ENCODE data around the gene TSACC. TPM values are rescaled to one million over a fixed set of nuclear protein-coding genes. Genes with fewer than 3 reads are reported as not detected.

Gene TSACC
- total and polyA plus RNA-seq, 2 experiments from 2014 or later: 1.3 TPM; not detected in 1

DNA sequence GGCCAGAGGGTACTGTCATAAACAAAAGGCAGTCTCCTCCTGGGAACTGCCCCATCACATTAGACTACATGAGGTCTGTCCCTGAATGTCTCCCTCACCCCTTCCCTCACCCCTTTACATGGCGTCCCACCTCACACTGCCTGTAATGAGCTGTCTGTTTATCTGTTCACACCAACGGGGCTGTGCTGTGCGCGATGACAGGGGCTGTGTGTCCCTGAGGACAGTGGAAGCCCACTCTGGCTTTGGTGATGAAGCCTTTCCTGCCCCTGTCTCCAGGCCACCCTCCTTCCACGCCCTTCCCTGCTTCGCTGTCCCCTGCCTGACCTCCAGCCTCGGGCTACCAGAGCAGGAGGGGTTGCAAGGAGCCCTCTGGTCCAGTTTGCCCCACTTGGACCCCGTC, 53.4 kb downstream of the TSACC start:
- 37 to 51% methylated on average over 8 of the region's 8 CpGs for WGBS, 2 experiments (ENCODE audit: low coverage in 1 of 2, low lambda C conversion rate in 2 of 2, missing lambda C conversion rate in 2 of 2)
- in situ Hi-C loops (cut with MboI): no loop called here
- no peaks in the 10 kb centered on the region for H3K79me2 ChIP-seq (ENCODE audit: insufficient read depth)
- no peaks in the 10 kb centered on the region for H3K9me3 ChIP-seq (ENCODE audit: low read depth)
- H3K9ac ChIP-seq: no peak overlapping the region
- no peaks in the 10 kb centered on the region for H3F3A ChIP-seq (ENCODE audit: insufficient read depth)
- DNase-seq: no peak
- H3K4me3 ChIP-seq: no peak overlapping the region
- no peak for TF ChIP-seq EZH2phosphoT487 (IDR thresholded peaks at IDR 0.05; ENCODE audit: insufficient read depth, low read depth)
- no peaks in the 10 kb centered on the region for H4K20me1 ChIP-seq (ENCODE audit: insufficient read depth)
- peaks cover 22% of the 10 kb centered on the region for H3K27me3 ChIP-seq (replicated peaks; ENCODE audit: insufficient read depth)
- H3K27ac ChIP-seq: no peak overlapping the region
- H3K9me2 ChIP-seq (ENCODE audit: insufficient read depth): no peaks in the 10 kb centered on the region
- no peaks in the 10 kb centered on the region for H3K36me3 ChIP-seq (ENCODE audit: low read depth)
- H3K4me2 ChIP-seq (ENCODE audit: unreplicated experiment): no peak overlapping the region
- no peaks in the 10 kb centered on the region for H3K4me1 ChIP-seq (ENCODE audit: insufficient read depth)
- H2AFZ ChIP-seq: no peak overlapping the region

DNA sequence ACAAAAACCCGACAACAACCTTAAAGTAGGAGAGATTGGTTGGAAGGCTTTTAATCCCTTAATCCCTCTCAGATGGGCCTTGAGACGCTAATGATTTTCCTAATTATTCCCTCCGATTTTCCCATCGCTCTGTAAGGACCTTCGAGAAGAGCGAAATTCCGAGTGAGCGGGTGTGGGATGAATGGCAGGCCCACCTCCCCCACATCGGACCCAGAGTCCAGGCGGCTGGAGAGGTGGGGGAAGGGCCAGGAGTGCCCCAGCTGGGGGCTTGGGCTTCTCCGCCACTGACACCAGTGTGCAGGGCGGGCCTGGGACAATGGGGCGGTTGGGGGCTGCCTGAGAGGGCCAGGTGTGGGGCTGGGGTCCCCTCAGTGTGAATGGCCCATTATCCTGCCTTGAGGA, 54.1 kb downstream of the TSACC start:
- in situ Hi-C loops (cut with MboI): no loop called here

DNA sequence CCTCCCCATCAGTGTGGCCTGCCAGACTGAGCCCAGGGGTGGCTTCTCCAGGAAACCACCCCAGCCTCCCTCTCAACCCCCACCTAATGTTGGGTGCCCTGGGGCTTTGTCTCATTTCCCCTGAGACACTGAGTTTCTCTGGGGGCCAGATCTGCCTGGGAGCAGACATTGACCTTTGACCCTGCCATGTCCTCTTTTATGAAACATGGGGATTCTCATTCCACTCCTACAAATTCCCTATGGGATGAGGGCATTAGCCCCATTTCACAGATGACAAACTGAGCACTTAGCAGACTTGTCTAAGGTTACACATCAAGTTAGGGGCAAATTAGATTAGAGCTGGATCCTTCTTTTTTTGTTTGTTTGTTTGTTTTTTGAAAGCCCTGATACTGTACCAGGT, 54.8 kb downstream of the TSACC start:
- Histone ChIP-seq H3K27me3 (replicated peaks; ENCODE audit: insufficient read depth) (peaks cover 14% of the 10 kb centered on the region), H3K9me2 (ENCODE audit: insufficient read depth) (no peaks in the 10 kb centered on the region), H3F3A (ENCODE audit: insufficient read depth) (no peaks in the 10 kb centered on the region), H2AFZ (no peak overlapping the region), H3K4me1 (ENCODE audit: insufficient read depth) (no peaks in the 10 kb centered on the region), H3K4me2 (ENCODE audit: unreplicated experiment) (no peak overlapping the region), H3K9ac (no peak overlapping the region), H4K20me1 (ENCODE audit: insufficient read depth) (no peaks in the 10 kb centered on the region), H3K27ac (no peak overlapping the region), H3K9me3 (ENCODE audit: low read depth) (no peaks in the 10 kb centered on the region), H3K4me3 (no peak overlapping the region), H3K79me2 (ENCODE audit: insufficient read depth) (no peaks in the 10 kb centered on the region), H3K36me3 (ENCODE audit: low read depth) (no peaks in the 10 kb centered on the region)
- TF ChIP-seq EZH2phosphoT487 (IDR thresholded peaks at IDR 0.05; ENCODE audit: insufficient read depth, low read depth): no peak
- no peak for TF ChIP-seq EZH2 (IDR thresholded peaks at IDR 0.05; ENCODE audit: insufficient read depth, poor library complexity, severe bottlenecking)
- in situ Hi-C loops (cut with MboI): no loop called here
- no peak for DNase-seq

More for the DNA sequence above, 54.1 kb downstream of the TSACC start:
- Histone ChIP-seq H3K27me3 (replicated peaks; ENCODE audit: insufficient read depth) (peaks cover 20% of the 10 kb centered on the region), H4K20me1 (ENCODE audit: insufficient read depth) (no peaks in the 10 kb centered on the region), H3K9ac (no peak overlapping the region), H3K9me3 (ENCODE audit: low read depth) (no peaks in the 10 kb centered on the region), H3K9me2 (ENCODE audit: insufficient read depth) (no peaks in the 10 kb centered on the region), H2AFZ (no peak overlapping the region), H3F3A (ENCODE audit: insufficient read depth) (no peaks in the 10 kb centered on the region), H3K4me3 (no peak overlapping the region), H3K4me2 (ENCODE audit: unreplicated experiment) (no peak overlapping the region), H3K27ac (no peak overlapping the region), H3K4me1 (ENCODE audit: insufficient read depth) (no peaks in the 10 kb centered on the region), H3K36me3 (ENCODE audit: low read depth) (no peaks in the 10 kb centered on the region), H3K79me2 (ENCODE audit: insufficient read depth) (no peaks in the 10 kb centered on the region)
- no peak for TF ChIP-seq EZH2phosphoT487 (IDR thresholded peaks at IDR 0.05; ENCODE audit: insufficient read depth, low read depth)
- no peak for TF ChIP-seq EZH2 (IDR thresholded peaks at IDR 0.05; ENCODE audit: insufficient read depth, poor library complexity, severe bottlenecking)
- no peak for DNase-seq
- 73 to 74% methylated on average over 13 of the region's 13 CpGs for WGBS, 2 experiments (ENCODE audit: low coverage in 1 of 2, low lambda C conversion rate in 2 of 2, missing lambda C conversion rate in 2 of 2)

DNA sequence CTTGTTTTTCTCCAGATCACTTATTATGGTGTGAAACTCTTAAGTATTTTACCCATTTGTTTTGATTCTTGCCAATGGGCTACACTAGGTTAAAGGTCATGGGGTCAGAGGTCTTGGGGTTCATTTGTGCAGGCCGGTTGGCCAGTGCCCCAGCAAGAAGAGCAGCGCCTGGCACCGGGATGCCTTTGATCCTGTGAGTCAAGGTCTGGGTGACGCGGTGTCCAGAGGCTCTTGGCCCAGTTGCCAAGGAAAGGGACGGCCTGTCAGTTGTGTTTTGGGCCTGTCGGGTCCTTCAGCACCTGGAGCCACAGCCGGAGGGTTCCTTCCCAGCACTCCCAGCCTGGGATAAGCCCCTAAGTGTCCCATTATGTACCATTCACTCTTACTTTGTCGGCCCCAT, 55.8 kb downstream of the TSACC start:
- Histone ChIP-seq H3K9me3 (ENCODE audit: low read depth) (no peaks in the 10 kb centered on the region), H3K4me3 (no peak overlapping the region), H3K27ac (no peak overlapping the region), H4K20me1 (ENCODE audit: insufficient read depth) (no peaks in the 10 kb centered on the region), H3K79me2 (ENCODE audit: insufficient read depth) (no peaks in the 10 kb centered on the region), H3K9me2 (ENCODE audit: insufficient read depth) (no peaks in the 10 kb centered on the region), H3K27me3 (replicated peaks; ENCODE audit: insufficient read depth) (0 out of 2 replicates have a peak, but pooled peaks cover 4% of the 10 kb centered on the region), H2AFZ (no peak overlapping the region), H3F3A (ENCODE audit: insufficient read depth) (no peaks in the 10 kb centered on the region), H3K9ac (no peak overlapping the region), H3K4me1 (ENCODE audit: insufficient read depth) (no peaks in the 10 kb centered on the region), H3K36me3 (ENCODE audit: low read depth) (no peaks in the 10 kb centered on the region), H3K4me2 (ENCODE audit: unreplicated experiment) (no peak overlapping the region)
- no peak for DNase-seq
- in situ Hi-C loops (cut with MboI): no loop called here
- TF ChIP-seq EZH2phosphoT487 (IDR thresholded peaks at IDR 0.05; ENCODE audit: insufficient read depth, low read depth) (no peak), EZH2 (IDR thresholded peaks at IDR 0.05; ENCODE audit: insufficient read depth, poor library complexity, severe bottlenecking) (no peak)
- WGBS, 2 experiments (ENCODE audit: low coverage in 1 of 2, low lambda C conversion rate in 2 of 2, missing lambda C conversion rate in 2 of 2): 69 to 72% methylated on average over 8 to 9 of the region's 9 CpGs

DNA sequence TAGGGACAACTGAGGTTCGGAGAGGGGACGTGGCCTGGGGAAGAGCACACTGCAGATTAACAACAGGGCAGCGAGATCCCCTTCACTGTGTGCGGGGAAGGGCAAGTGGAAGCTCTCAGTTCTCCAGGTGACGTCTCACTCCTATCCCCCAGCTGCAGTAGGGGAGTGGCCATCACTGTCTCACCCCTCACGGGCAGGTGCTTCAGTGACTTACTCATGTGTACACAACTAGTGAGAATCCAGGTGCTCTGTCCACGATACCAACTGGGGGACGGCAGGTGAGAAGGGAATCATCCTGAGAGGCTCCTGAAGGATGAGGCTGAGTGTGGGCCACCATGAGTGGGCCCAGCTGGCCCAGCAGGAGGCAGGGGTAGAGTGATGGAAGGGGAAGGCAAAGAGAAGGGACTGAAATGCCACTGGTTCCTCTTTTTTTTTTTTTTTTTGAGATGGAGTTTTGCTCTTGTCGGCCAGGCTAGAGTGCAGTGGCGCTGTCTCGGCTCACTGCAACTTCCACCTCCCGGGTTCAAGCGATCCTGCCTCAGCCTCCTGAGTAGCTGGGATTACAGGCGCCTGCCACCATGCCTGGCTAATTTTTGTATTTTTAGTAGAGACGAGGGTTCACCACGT, 56.6 kb downstream of the TSACC start:
- no peaks in the 10 kb centered on the region for H3K79me2 ChIP-seq (ENCODE audit: insufficient read depth)
- no peak overlapping the region for H2AFZ ChIP-seq
- no peaks in the 10 kb centered on the region for H3K36me3 ChIP-seq (ENCODE audit: low read depth)
- in situ Hi-C loops (cut with MboI): no loop called here
- DNase-seq: no peak
- H3K4me3 ChIP-seq: no peak overlapping the region
- H3K27me3 ChIP-seq (replicated peaks; ENCODE audit: insufficient read depth): no peaks in the 10 kb centered on the region
- H3K4me1 ChIP-seq (ENCODE audit: insufficient read depth): no peaks in the 10 kb centered on the region
- no peak overlapping the region for H3K4me2 ChIP-seq (ENCODE audit: unreplicated experiment)
- no peaks in the 10 kb centered on the region for H3K9me2 ChIP-seq (ENCODE audit: insufficient read depth)
- 69 to 70% methylated on average over 16 of the region's 16 CpGs for WGBS, 2 experiments (ENCODE audit: low coverage in 1 of 2, low lambda C conversion rate in 2 of 2, missing lambda C conversion rate in 2 of 2)
- TF ChIP-seq EZH2phosphoT487 (IDR thresholded peaks at IDR 0.05; ENCODE audit: insufficient read depth, low read depth): no peak
- no peak for TF ChIP-seq EZH2 (IDR thresholded peaks at IDR 0.05; ENCODE audit: insufficient read depth, poor library complexity, severe bottlenecking)
- no peak overlapping the region for H3K27ac ChIP-seq
- no peaks in the 10 kb centered on the region for H4K20me1 ChIP-seq (ENCODE audit: insufficient read depth)
- no peaks in the 10 kb centered on the region for H3F3A ChIP-seq (ENCODE audit: insufficient read depth)
- H3K9me3 ChIP-seq (ENCODE audit: low read depth): no peaks in the 10 kb centered on the region
- H3K9ac ChIP-seq: no peak overlapping the region

Other genes starting within 250 kb of the TSACC start
- 1,219 and 1,322 TPM in 2 replicates for gene LMNA, start 223.8 kb upstream of the TSACC start, total RNA-seq (2014; rRNA removed; shearing (Covaris generic))
- 1,230 and 1,270 TPM in 2 replicates for gene LMNA, start 223.8 kb upstream of the TSACC start, polyA plus RNA-seq (2016; fragmentation: Nextera tagmentation; extraction: Ambion mirVana)
- 1.1 TPM in 1 of 2 replicates, not detected in the other for gene SEMA4A, start 184.9 kb upstream of the TSACC start, total RNA-seq (2014; rRNA removed; shearing (Covaris generic))
- 0.35 and 0.51 TPM in 2 replicates for gene SEMA4A, start 184.9 kb upstream of the TSACC start, polyA plus RNA-seq (2016; fragmentation: Nextera tagmentation; extraction: Ambion mirVana)
- 12.4 and 14.3 TPM in 2 replicates for gene SLC25A44, start 144.4 kb upstream of the TSACC start, total RNA-seq (2014; rRNA removed; shearing (Covaris generic))
- 15.4 and 16.4 TPM in 2 replicates for gene SLC25A44, start 144.4 kb upstream of the TSACC start, polyA plus RNA-seq (2016; fragmentation: Nextera tagmentation; extraction: Ambion mirVana)
- 42.2 and 44.4 TPM in 2 replicates for gene PMF1, start 125.5 kb upstream of the TSACC start, total RNA-seq (2014; rRNA removed; shearing (Covaris generic))
- gene PMF1, start 125.5 kb upstream of the TSACC start, polyA plus RNA-seq (2016; fragmentation: Nextera tagmentation; extraction: Ambion mirVana): 47.7 and 49.7 TPM in 2 replicates
- not detected in 2 replicates for gene BGLAP, start 96.3 kb upstream of the TSACC start, total RNA-seq (2014; rRNA removed; shearing (Covaris generic))
- gene BGLAP, start 96.3 kb upstream of the TSACC start, polyA plus RNA-seq (2016; fragmentation: Nextera tagmentation; extraction: Ambion mirVana): 0.25 and 0.54 TPM in 2 replicates
- gene PAQR6, start 90.5 kb upstream of the TSACC start, total RNA-seq (2014; rRNA removed; shearing (Covaris generic)): 0.54 and 0.63 TPM in 2 replicates
- 0.38 and 0.81 TPM in 2 replicates for gene PAQR6, start 90.5 kb upstream of the TSACC start, polyA plus RNA-seq (2016; fragmentation: Nextera tagmentation; extraction: Ambion mirVana)
- 60.0 and 68.2 TPM in 2 replicates for gene SMG5, start 55.7 kb upstream of the TSACC start, total RNA-seq (2014; rRNA removed; shearing (Covaris generic))
- gene SMG5, start 55.7 kb upstream of the TSACC start, polyA plus RNA-seq (2016; fragmentation: Nextera tagmentation; extraction: Ambion mirVana): 30.7 and 32.2 TPM in 2 replicates
- gene TMEM79, start 54.2 kb upstream of the TSACC start, total RNA-seq (2014; rRNA removed; shearing (Covaris generic)): 0.63 and 1.8 TPM in 2 replicates
- gene TMEM79, start 54.2 kb upstream of the TSACC start, polyA plus RNA-seq (2016; fragmentation: Nextera tagmentation; extraction: Ambion mirVana): 3.8 and 3.9 TPM in 2 replicates
- gene GLMP, start 42.8 kb upstream of the TSACC start, total RNA-seq (2014; rRNA removed; shearing (Covaris generic)): 77.8 and 89.7 TPM in 2 replicates
- gene GLMP, start 42.8 kb upstream of the TSACC start, polyA plus RNA-seq (2016; fragmentation: Nextera tagmentation; extraction: Ambion mirVana): 59.9 and 63.8 TPM in 2 replicates
- not detected in 2 replicates for gene VHLL, start 39.2 kb upstream of the TSACC start, total RNA-seq (2014; rRNA removed; shearing (Covaris generic))
- gene VHLL, start 39.2 kb upstream of the TSACC start, polyA plus RNA-seq (2016; fragmentation: Nextera tagmentation; extraction: Ambion mirVana): not detected in 2 replicates
- 248 and 307 TPM in 2 replicates for gene CCT3, start 234 bp upstream of the TSACC start, total RNA-seq (2014; rRNA removed; shearing (Covaris generic))
- gene CCT3, start 234 bp upstream of the TSACC start, polyA plus RNA-seq (2016; fragmentation: Nextera tagmentation; extraction: Ambion mirVana): 226 and 232 TPM in 2 replicates
- gene RHBG, start 30.7 kb downstream of the TSACC start, total RNA-seq (2014; rRNA removed; shearing (Covaris generic)): not detected in 2 replicates
- gene RHBG, start 30.7 kb downstream of the TSACC start, polyA plus RNA-seq (2016; fragmentation: Nextera tagmentation; extraction: Ambion mirVana): not detected in 2 replicates
- gene MEF2D, start 162.2 kb downstream of the TSACC start, total RNA-seq (2014; rRNA removed; shearing (Covaris generic)): 22.3 and 23.6 TPM in 2 replicates
- 32.1 and 34.1 TPM in 2 replicates for gene MEF2D, start 162.2 kb downstream of the TSACC start, polyA plus RNA-seq (2016; fragmentation: Nextera tagmentation; extraction: Ambion mirVana)
- 12.5 and 14.7 TPM in 2 replicates for gene IQGAP3, start 234.0 kb downstream of the TSACC start, total RNA-seq (2014; rRNA removed; shearing (Covaris generic))
- 5.5 and 5.6 TPM in 2 replicates for gene IQGAP3, start 234.0 kb downstream of the TSACC start, polyA plus RNA-seq (2016; fragmentation: Nextera tagmentation; extraction: Ambion mirVana)
- not detected in 2 replicates for gene TTC24, start 241.2 kb downstream of the TSACC start, total RNA-seq (2014; rRNA removed; shearing (Covaris generic))
- gene TTC24, start 241.2 kb downstream of the TSACC start, polyA plus RNA-seq (2016; fragmentation: Nextera tagmentation; extraction: Ambion mirVana): not detected in 2 replicates

Data from GM23248 (cell line).